ENCODE data around the gene MFAP3L. TPM values are rescaled to one million over a fixed set of nuclear protein-coding genes. Genes with fewer than 3 reads are reported as not detected.

MFAP3L gene
- total and polyA plus RNA-seq, 2 donors (not counting 3 experiments of a cell fraction or from before 2014, with no cell fraction given), result 0.22 to 0.23 TPM

DNA sequence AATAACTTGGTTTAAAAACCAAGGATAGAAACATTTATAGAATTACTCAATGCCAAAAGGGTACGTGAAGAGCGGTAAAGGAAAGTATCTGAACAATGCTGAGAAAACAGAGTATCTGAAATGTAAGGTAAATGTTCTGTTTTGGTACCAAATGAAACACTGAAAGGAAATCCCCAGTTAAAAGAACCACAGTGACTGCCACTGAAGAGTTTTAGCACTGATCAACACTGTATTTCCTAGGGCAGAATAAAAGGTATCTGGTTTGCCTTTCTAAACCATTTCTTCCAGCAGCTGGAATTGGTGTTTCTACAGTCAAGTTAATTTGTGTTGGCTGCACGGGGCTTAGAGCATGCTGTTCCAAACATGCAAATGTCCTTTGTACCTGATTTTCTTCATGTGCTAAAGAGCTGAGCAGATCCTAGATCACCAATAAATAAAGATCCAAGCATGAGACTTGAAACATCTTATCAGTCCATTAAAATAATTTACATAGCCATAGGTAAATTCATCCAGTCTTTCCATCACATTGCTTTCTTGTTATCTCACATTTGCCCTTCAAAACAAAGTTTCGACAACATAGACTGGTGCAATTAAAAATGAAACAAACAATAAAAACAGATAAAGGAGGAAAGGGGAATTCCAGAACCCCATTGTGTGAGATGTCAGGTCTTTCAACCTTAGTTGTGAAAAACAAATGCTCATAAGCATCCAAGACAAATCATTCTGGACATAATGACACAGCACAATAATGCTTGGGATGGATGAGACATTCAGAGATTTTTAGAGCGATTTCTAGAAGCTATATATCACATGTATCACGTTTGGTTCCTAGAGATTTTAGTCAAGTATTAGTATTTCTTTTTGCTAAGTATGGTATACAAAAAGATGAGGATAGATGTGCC lies 38.6 kb downstream of the MFAP3L start:
- no peak for FAIRE-seq
- dilution Hi-C loops (cut with MboI; ENCODE audit: extremely low pct_ligation_motif_present, low sequenced_read_pairs), result no loop called here

More for the DNA sequence above, 38.6 kb downstream of the MFAP3L start:
- no peaks in the 10 kb centered on the region for H3K4me1 ChIP-seq (ENCODE audit: control insufficient read depth, extremely low read depth, insufficient read depth, low read length)
- no peaks in the 10 kb centered on the region for H4K20me1 ChIP-seq (replicated peaks; ENCODE audit: control insufficient read depth, extremely low read depth, insufficient read depth, low read length)
- POLR2A ChIA-PET, result no interaction called here
- H3K79me2 ChIP-seq (ENCODE audit: control insufficient read depth, insufficient read depth, low read length), result no peaks in the 10 kb centered on the region
- CTCF ChIA-PET, result no interaction called here
- no peak overlapping the region for H3K27ac ChIP-seq (ENCODE audit: insufficient read depth, low read depth, low read length)
- H2AFZ ChIP-seq (ENCODE audit: low read depth, low read length), result no peak overlapping the region
- intact Hi-C loops (cut with micrococcal nuclease), result no loop called here
- no peak overlapping the region for H3K9ac ChIP-seq (replicated peaks; ENCODE audit: extremely low read depth, insufficient read depth, low read length)
- H3K36me3 ChIP-seq (ENCODE audit: control insufficient read depth in 2 of 2, extremely low read depth in 1 of 2, insufficient read depth in 2 of 2, low read length in 2 of 2), result no peaks in the 10 kb centered on the region
- no peaks in the 10 kb centered on the region for H3K27me3 ChIP-seq (ENCODE audit: control insufficient read depth in 2 of 2, insufficient read depth in 2 of 2, low read length in 2 of 2)
- H3K9me1 ChIP-seq (replicated peaks; ENCODE audit: control insufficient read depth, extremely low read depth, insufficient read depth, low read length), result no peaks in the 10 kb centered on the region
- DNase-seq (ENCODE audit: low read depth, low spot score), result no peak
- no peaks in the 10 kb centered on the region for H3K9me3 ChIP-seq (replicated peaks; ENCODE audit: control insufficient read depth, insufficient read depth, low read length)
- BruUV-seq (replicated peaks), result no TSS peak
- no peak overlapping the region for H3K4me2 ChIP-seq (ENCODE audit: insufficient read depth, low read length)
- TF ChIP-seq POLR2A (IDR thresholded peaks at IDR 0.05; ENCODE audit: low read depth, low read length) (no peak), FOS (IDR thresholded peaks at IDR 0.05; ENCODE audit: borderline replicate concordance, insufficient read depth, low read length) (no peak), POLR2AphosphoS5 (IDR thresholded peaks at IDR 0.05; ENCODE audit: insufficient read depth, low read depth, low read length) (no peak), EZH2 (IDR thresholded peaks at IDR 0.05; ENCODE audit: borderline replicate concordance, low read depth, low read length, severe bottlenecking) (no peak), GATA2 (IDR thresholded peaks at IDR 0.05; ENCODE audit: insufficient read depth, insufficient read length, low read depth, low read length) (no peak), MAX (IDR thresholded peaks at IDR 0.05; ENCODE audit: insufficient read depth, insufficient read length) (no peak), JUN (IDR thresholded peaks at IDR 0.05; ENCODE audit: borderline replicate concordance, insufficient read depth, insufficient read length, low read depth) (no peak), MYC (IDR thresholded peaks at IDR 0.05; ENCODE audit: low read depth, low read length) (no peak)
- TF ChIP-seq, protein P1, sequence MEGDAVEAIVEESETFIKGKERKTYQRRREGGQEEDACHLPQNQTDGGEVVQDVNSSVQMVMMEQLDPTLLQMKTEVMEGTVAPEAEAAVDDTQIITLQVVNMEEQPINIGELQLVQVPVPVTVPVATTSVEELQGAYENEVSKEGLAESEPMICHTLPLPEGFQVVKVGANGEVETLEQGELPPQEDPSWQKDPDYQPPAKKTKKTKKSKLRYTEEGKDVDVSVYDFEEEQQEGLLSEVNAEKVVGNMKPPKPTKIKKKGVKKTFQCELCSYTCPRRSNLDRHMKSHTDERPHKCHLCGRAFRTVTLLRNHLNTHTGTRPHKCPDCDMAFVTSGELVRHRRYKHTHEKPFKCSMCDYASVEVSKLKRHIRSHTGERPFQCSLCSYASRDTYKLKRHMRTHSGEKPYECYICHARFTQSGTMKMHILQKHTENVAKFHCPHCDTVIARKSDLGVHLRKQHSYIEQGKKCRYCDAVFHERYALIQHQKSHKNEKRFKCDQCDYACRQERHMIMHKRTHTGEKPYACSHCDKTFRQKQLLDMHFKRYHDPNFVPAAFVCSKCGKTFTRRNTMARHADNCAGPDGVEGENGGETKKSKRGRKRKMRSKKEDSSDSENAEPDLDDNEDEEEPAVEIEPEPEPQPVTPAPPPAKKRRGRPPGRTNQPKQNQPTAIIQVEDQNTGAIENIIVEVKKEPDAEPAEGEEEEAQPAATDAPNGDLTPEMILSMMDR (IDR thresholded peaks at IDR 0.05; ENCODE audit: extremely low read depth in 1 of 2, insufficient read depth in 1 of 2, low read depth in 1 of 2, low read length in 2 of 2), result no peak
- no peak overlapping the region for H3K4me3 ChIP-seq (replicated peaks in 1 of 3; ENCODE audit: insufficient read depth in 1 of 3, low read depth in 1 of 3, low read length in 3 of 3)

All from endothelial cell of umbilical vein (primary cell).